GM12873 (cell line): Measurements from ENCODE around the gene MLF1.

Experiments
- TF ChIP-seq, protein P1 (sequence below): IDR thresholded peaks from 2 replicates; pipeline ENCODE4 v1.5.1; 2012; ENCODE audit warnings: low read depth, mild to moderate bottlenecking, moderate library complexity, low read length, control low read depth; ENCODE audit not compliant: insufficient read depth; ENCODE audit errors: missing control alignments

Gene MLF1

DNA sequence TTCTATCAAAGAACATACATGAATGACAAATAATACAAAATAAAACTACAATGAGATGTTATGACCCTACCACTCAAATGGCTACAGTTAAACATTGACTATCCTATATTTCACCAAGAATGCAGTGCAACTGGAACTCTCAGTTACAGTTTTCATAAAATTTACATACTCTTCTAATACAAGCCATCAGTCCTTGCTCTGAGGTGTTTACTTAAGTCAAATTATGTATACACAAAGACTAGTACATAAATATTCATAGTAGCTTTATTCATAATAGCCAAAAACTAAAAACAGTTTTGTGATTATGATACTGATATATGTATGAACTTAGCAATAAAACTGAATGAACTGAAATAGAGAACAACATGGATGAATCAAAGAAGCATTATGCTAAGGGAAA lies 19.2 kb downstream of the MLF1 start:
- TF ChIP-seq, protein P1, sequence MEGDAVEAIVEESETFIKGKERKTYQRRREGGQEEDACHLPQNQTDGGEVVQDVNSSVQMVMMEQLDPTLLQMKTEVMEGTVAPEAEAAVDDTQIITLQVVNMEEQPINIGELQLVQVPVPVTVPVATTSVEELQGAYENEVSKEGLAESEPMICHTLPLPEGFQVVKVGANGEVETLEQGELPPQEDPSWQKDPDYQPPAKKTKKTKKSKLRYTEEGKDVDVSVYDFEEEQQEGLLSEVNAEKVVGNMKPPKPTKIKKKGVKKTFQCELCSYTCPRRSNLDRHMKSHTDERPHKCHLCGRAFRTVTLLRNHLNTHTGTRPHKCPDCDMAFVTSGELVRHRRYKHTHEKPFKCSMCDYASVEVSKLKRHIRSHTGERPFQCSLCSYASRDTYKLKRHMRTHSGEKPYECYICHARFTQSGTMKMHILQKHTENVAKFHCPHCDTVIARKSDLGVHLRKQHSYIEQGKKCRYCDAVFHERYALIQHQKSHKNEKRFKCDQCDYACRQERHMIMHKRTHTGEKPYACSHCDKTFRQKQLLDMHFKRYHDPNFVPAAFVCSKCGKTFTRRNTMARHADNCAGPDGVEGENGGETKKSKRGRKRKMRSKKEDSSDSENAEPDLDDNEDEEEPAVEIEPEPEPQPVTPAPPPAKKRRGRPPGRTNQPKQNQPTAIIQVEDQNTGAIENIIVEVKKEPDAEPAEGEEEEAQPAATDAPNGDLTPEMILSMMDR: no peak

DNA sequence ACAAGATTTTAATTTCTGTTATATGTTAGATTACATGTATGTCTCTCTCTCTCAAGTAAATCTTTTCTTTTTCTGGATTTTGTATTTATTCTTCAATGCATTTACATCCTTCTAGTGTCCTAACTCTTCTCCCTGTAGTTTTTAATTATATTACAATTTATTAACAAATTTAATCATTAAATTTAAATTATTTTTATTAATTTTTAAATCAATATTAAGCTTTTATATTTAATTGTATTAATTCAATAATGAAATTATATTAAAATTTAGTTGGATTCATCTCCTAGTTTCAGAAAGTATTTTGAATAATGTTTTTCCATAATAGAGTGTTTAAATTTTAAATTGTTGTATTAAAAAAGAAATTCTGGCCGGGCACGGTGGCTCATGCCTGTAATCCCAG lies 29.8 kb downstream of the MLF1 start:
- TF ChIP-seq, protein P1: no peak

DNA sequence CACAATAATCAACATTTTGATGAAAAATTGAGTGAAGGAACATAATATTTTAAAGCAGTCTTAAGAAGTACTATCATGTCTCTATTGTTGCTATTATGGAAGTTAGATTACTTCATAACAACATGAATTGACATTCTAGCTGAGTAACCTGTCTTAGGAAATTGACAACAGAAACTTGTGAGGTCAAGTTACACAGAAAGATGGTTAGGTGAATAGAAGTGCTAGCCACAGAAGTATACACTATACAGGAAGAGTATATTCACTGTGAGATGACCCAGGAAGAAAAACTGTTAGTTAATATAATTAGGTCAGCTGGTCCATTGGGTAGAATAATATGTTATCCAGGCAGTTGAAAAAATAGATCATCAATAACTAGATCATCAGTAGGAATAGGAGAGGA lies 31.2 kb downstream of the MLF1 start:
- TF ChIP-seq, protein P1: no peak

DNA sequence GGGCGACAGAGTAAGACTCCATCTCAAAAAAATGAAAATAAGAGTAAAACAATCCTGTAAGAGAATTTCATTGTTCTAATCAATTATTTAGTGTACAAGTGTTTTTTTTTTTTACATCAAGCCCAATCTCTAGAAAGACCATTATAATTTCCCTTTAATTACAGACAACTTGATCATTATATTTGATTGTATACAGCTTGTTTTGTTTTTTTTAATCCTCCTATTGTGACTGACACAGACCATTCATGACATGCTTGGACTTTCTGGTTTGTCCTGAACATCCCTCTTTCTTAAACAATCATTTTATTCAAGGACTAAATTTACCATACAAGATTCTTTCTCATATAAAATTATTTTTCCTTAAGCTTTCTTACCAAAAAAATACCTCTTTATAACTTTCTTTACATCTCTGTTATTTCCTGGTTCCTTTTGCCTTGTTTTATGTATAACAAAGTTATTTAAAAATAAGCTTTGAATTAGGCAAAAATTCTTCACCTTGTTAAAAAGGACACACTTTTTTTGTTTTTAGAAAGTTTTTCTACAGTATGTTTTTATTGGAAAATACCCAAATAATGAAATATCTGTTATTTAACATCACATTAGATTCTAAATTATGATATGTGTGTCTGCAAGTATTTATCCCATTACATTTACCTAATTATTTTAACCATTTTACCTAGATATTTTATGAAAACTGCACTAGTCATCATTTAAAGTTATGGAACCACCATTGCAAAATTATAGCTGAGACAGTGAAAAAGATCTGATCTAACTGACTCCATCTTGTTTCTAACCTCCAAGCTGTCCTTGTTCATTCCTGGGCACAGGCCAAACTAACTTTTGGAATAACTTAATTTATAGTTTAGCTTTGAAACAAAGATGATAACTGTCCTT lies 47.2 kb downstream of the MLF1 start:
- TF ChIP-seq, protein P1: no peak

DNA sequence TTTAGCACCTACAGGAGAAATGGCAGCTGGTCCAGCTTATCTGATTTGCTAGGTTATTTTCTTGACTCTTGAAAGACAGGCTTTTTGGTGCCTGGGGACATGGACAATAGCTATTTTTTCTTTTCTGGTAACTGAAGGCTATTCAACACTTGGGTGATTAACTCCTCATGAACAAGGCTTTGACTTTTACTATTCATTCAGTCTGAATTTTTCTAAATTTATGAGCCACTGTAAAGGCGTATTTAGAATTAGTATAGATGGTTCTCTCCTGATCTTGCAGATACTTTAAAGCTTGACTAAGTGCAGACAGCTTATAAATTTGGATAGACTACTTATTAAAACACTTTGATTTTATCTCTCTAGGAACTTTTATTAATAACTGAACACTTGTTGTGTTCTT lies 54.9 kb downstream of the MLF1 start:
- TF ChIP-seq, protein P1: no peak

DNA sequence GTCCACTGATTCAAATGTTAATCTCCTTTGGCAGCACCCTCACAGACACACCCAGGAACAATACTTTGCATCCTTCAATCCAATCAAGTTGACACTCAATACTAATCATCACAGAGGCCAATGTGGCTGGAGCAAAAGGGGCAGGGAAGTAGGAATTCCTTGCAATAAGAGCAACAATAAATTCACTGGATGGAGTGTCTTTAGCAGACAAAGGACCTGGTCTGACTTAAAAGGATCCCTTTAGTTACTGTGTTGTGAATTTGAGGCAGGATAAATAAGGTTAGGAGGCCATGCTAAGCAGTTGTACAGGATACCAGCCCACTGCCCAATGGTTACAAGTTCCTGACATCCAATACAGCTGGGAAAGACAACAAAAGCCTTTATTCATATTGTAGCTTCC lies 61.0 kb downstream of the MLF1 start:
- TF ChIP-seq, protein P1: no peak

DNA sequence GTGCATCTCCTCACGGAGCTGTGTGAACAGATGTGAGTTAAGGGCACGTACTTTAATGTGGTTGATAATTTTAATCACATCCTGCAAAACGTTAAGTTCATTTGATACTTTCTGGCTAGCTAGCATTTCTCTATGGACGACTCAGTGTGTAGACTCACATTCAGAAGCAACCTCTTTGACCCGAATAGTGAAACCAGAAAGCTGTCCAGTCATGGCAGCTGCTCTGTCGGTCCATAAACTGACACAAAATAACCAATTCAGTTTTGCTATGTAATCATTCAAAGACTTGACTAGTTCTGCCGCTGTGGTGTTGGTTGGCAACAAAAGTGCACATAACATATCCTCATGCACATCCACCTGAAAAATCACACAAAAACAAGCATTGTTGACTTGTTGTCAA lies 69.7 kb downstream of the MLF1 start:
- TF ChIP-seq, protein P1: no peak
